ENCODE measurements around the gene BANF2. TPM values are rescaled to one million over a fixed set of nuclear protein-coding genes. Genes with fewer than 3 reads are reported as not detected.

BANF2 gene
- total RNA-seq, 6 experiments from 2014 or later: not detected

GRCh38 chr20:17753516-17753915 is 53.8 kb downstream of the BANF2 start:
- ATAC-seq: no peak
- no peak overlapping the region for H3K27ac ChIP-seq
- TF ChIP-seq POLR2A (IDR thresholded peaks at IDR 0.05) (no peak), CTCF (IDR thresholded peaks at IDR 0.05) (no peak)
- no peak overlapping the region for H3K4me3 ChIP-seq
- no peaks in the 10 kb centered on the region for H3K27me3 ChIP-seq
- 84% methylated on average over 4 of the region's 4 CpGs for WGBS (ENCODE audit: insufficient coverage, low coverage, low lambda C conversion rate, missing lambda C conversion rate)
- no peaks in the 10 kb centered on the region for H3K9me3 ChIP-seq
- DNase-seq: no peak
- no peaks in the 10 kb centered on the region for H3K36me3 ChIP-seq
- H3K4me1 ChIP-seq: peaks cover 0 to 7% (median 2%) of the 10 kb centered on the region in 4 donors
- intact Hi-C loops (cut with DNase I): no loop called here

GRCh38 chr20:17756529-17756928 is 56.8 kb downstream of the BANF2 start:
- intact Hi-C loops (cut with DNase I): no loop called here
- no peak overlapping the region for H3K4me3 ChIP-seq
- H3K9me3 ChIP-seq: no peaks in the 10 kb centered on the region
- no peak overlapping the region for H3K27ac ChIP-seq
- DNase-seq (no peak), ATAC-seq (no peak)
- TF ChIP-seq CTCF (IDR thresholded peaks at IDR 0.05): no peak
- TF ChIP-seq POLR2A (IDR thresholded peaks at IDR 0.05): no peak
- 52% methylated on average over 5 of the region's 6 CpGs for WGBS (ENCODE audit: insufficient coverage, low coverage, low lambda C conversion rate, missing lambda C conversion rate)
- H3K36me3 ChIP-seq: no peaks in the 10 kb centered on the region
- H3K4me1 ChIP-seq: no peaks in the 10 kb centered on the region
- H3K27me3 ChIP-seq: no peaks in the 10 kb centered on the region

- Histone ChIP-seq H3K4me1 (no peaks in the 10 kb centered on the region), H3K4me3 (no peak overlapping the region), H3K27me3 (no peaks in the 10 kb centered on the region), H3K36me3 (no peaks in the 10 kb centered on the region), H3K9me3 (no peaks in the 10 kb centered on the region), H3K27ac (no peak overlapping the region)
- DNase-seq (no peak), ATAC-seq (no peak)
- no peak for TF ChIP-seq POLR2A (IDR thresholded peaks at IDR 0.05)
- TF ChIP-seq CTCF (IDR thresholded peaks at IDR 0.05): no peak
- 100% methylated on average over 1 of the region's 2 CpGs for WGBS (ENCODE audit: insufficient coverage, low coverage, low lambda C conversion rate, missing lambda C conversion rate)
- intact Hi-C loops (cut with DNase I): no loop called here
These were observed 57.7 kb downstream of the BANF2 start for GRCh38 chr20:17757496-17757895.

- ATAC-seq (no peak), DNase-seq (no peak)
- TF ChIP-seq CTCF (IDR thresholded peaks at IDR 0.05): no peak
- TF ChIP-seq POLR2A (IDR thresholded peaks at IDR 0.05): no peak
- Histone ChIP-seq H3K4me1 (no peaks in the 10 kb centered on the region), H3K27me3 (no peaks in the 10 kb centered on the region), H3K27ac (no peak overlapping the region), H3K4me3 (no peak overlapping the region), H3K36me3 (no peaks in the 10 kb centered on the region), H3K9me3 (no peaks in the 10 kb centered on the region)
- whole genome bisulfite sequencing (ENCODE audit: insufficient coverage, low coverage, low lambda C conversion rate, missing lambda C conversion rate): 70% methylated on average over 2 of the region's 3 CpGs
- intact Hi-C loops (cut with DNase I): no loop called here
These were observed 58.2 kb downstream of the BANF2 start for GRCh38 chr20:17758010-17758409.

GRCh38 chr20:17758512-17758911 is 58.7 kb downstream of the BANF2 start:
- no peaks in the 10 kb centered on the region for H3K4me1 ChIP-seq
- intact Hi-C loops (cut with DNase I): no loop called here
- no peak for DNase-seq
- no peak overlapping the region for H3K4me3 ChIP-seq
- WGBS (ENCODE audit: insufficient coverage, low coverage, low lambda C conversion rate, missing lambda C conversion rate): 70% methylated on average over 1 of the region's 1 CpG
- ATAC-seq: no peak
- no peak overlapping the region for H3K27ac ChIP-seq
- H3K9me3 ChIP-seq: no peaks in the 10 kb centered on the region
- no peaks in the 10 kb centered on the region for H3K27me3 ChIP-seq
- TF ChIP-seq CTCF (IDR thresholded peaks at IDR 0.05) (no peak), POLR2A (IDR thresholded peaks at IDR 0.05) (no peak)
- no peaks in the 10 kb centered on the region for H3K36me3 ChIP-seq
